NCI-H2227 (cell line): ENCODE results near the gene GARIN5B.
A peak's percentile ranks its signal among the peaks of the same experiment; 100 is the strongest.

Source experiments
- DNase-seq: peaks from one replicate; lab custom pipeline; 2025; ENCODE audit not compliant: unreplicated experiment; lab: John Stamatoyannopoulos, UW

GARIN5B gene

GRCh38 chr19:55389386-55390317 is 26.6 kb upstream of the GARIN5B start:
- DNase-seq = no peak

GRCh38 chr19:55387736-55388497 is 24.9 kb upstream of the GARIN5B start:
- no peak for DNase-seq

GRCh38 chr19:55386493-55386971 is 23.5 kb upstream of the GARIN5B start:
- no peak for DNase-seq

GRCh38 chr19:55385724-55386492 is 22.8 kb upstream of the GARIN5B start, which contains the start of gene RPL28:
TSS of gene RPL28 (plus strand) at chr19:55385932. CDS start at chr19:55386358, 426 bp downstream.
- DNase-seq = peak; percentile 100

GRCh38 chr19:55384920-55385723 is 22.1 kb upstream of the GARIN5B start:
- DNase-seq = peak; percentile 100

GRCh38 chr19:55384131-55384919 is 21.3 kb upstream of the GARIN5B start, which contains the start of gene TMEM238:
TSS of gene TMEM238 (minus strand) at chr19:55384292. CDS start at chr19:55384259, 33 bp downstream.
- DNase-seq = peak; percentile 69

GRCh38 chr19:55383279-55384130 is 20.4 kb upstream of the GARIN5B start:
- DNase-seq = peak; percentile 90

GRCh38 chr19:55382522-55383054 is 19.5 kb upstream of the GARIN5B start:
- no peak for DNase-seq

- no peak for DNase-seq
These were observed 19.0 kb upstream of the GARIN5B start for GRCh38 chr19:55382013-55382412.

GRCh38 chr19:55379174-55379573 is 16.1 kb upstream of the GARIN5B start:
- DNase-seq = no peak

GRCh38 chr19:55377356-55378131 is 14.5 kb upstream of the GARIN5B start:
- no peak for DNase-seq

GRCh38 chr19:55376241-55376933 is 13.3 kb upstream of the GARIN5B start, which contains the start of gene TMEM190:
TSS of gene TMEM190 (plus strand) at chr19:55376826. CDS start at chr19:55376854, 28 bp downstream.
- no peak for DNase-seq

GRCh38 chr19:55373993-55374757 is 11.1 kb upstream of the GARIN5B start:
- DNase-seq = no peak

- no peak for DNase-seq
These were observed 10.4 kb upstream of the GARIN5B start for GRCh38 chr19:55373306-55373992.
